Measurements from ENCODE around the gene MRC2.

GRCh38 chr17:62597150-62597549 lies 30.3 kb upstream of the MRC2 start:
- TF ChIP-seq ELF4 (IDR thresholded peaks at IDR 0.05) = no peak
- TF ChIP-seq SUZ12 (IDR thresholded peaks at IDR 0.05) = no peak
- TF ChIP-seq FOXK2 (IDR thresholded peaks at IDR 0.05) = no peak
- no peak for TF ChIP-seq BHLHE40 (IDR thresholded peaks at IDR 0.05; ENCODE audit: borderline replicate concordance)

Measured in HEK293T (cell line).